PC-3 (cell line): Measurements from ENCODE around the gene BCL11A. TPM values are rescaled to one million over a fixed set of nuclear protein-coding genes. Genes with fewer than 3 reads are reported as not detected.

Experiments used
- ATAC-seq: fragments of 200-7000 bp; cut with Tn5 transposase; 2 replicates; pipeline ENCODE4 v1.9.1; 2020; ENCODE audit warnings: mild to moderate bottlenecking, moderate library complexity
- BruUV-seq: library from RNA; stranded (reverse); fragments of 400-500 nt; replicated peaks from 2 replicates; lab custom pipeline; 2021; lab: Mats Ljungman, UMichigan
- CTCF ChIA-PET: fragments of 300-600 bp; sonication (Branson Sonifier 250); formaldehyde crosslinking; loops from one replicate; lab custom pipeline; 2022; ENCODE audit warnings: antibody characterized with exemption; lab: Charles Lee
- POLR2A ChIA-PET: fragments of 300-600 bp; sonication (Branson Sonifier 250); formaldehyde crosslinking; loops from one replicate; lab custom pipeline; 2022; ENCODE audit warnings: antibody characterized with exemption; ENCODE audit not compliant: unreplicated experiment; lab: Charles Lee
- DNase-seq: peaks from one replicate; pipeline ENCODE4 v3.0.0-alpha.2; 2015
- H2AFZ ChIP-seq: fragments of 300-600 bp; sonication (generic); 2 replicates; pipeline ENCODE4 v1.6.0; 2016; ENCODE audit warnings: antibody characterized with exemption, low read length
- H3F3A ChIP-seq: fragments of 300-600 bp; sonication (generic); one replicate; pipeline ENCODE4 v1.6.0; 2017; ENCODE audit warnings: antibody characterized with exemption, low read length, control low read depth, mild to moderate bottlenecking; ENCODE audit not compliant: unreplicated experiment
- H3K27ac ChIP-seq: fragments of 300-600 bp; sonication (generic); 2 replicates; pipeline ENCODE4 v1.5.1; 2016; ENCODE audit warnings: mild to moderate bottlenecking, low read length
- H3K27me3 ChIP-seq: fragments of 300-600 bp; sonication (generic); 2 replicates; pipeline ENCODE4 v1.6.1; 2016; ENCODE audit warnings: low read length, mixed read lengths
- H3K36me3 ChIP-seq: fragments of 300-600 bp; sonication (generic); 2 replicates; pipeline ENCODE4 v1.6.1; 2016; ENCODE audit warnings: low read depth, mixed run types, low read length, mixed read lengths
- H3K4me1 ChIP-seq: fragments of 300-600 bp; sonication (generic); 2 replicates; pipeline ENCODE4 v1.5.1; 2016; ENCODE audit warnings: low read length; ENCODE audit not compliant: insufficient read depth
- H3K4me2 ChIP-seq: fragments of 300-600 bp; sonication (generic); 2 replicates; pipeline ENCODE4 v1.6.0; 2016; ENCODE audit warnings: low read length
- H3K4me3 ChIP-seq: fragments of 300-600 bp; sonication (generic); 2 replicates; pipeline ENCODE4 v1.5.1; 2016; ENCODE audit warnings: mild to moderate bottlenecking, low read length, mixed read lengths
- H3K79me2 ChIP-seq: fragments of 300-600 bp; sonication (generic); 2 replicates; pipeline ENCODE4 v1.6.1; 2017; ENCODE audit warnings: low read length, mixed read lengths
- H3K9ac ChIP-seq: fragments of 300-600 bp; sonication (generic); 2 replicates; pipeline ENCODE4 v1.6.0; 2016; ENCODE audit warnings: mild to moderate bottlenecking, low read length
- H3K9me2 ChIP-seq: fragments of 300-600 bp; sonication (generic); replicated peaks from 2 replicates; pipeline ENCODE4 v1.6.1; 2016; ENCODE audit warnings: mixed run types, low read length, mixed read lengths
- H3K9me3 ChIP-seq: fragments of 300-600 bp; sonication (generic); 2 replicates; pipeline ENCODE4 v1.6.1; 2016; ENCODE audit warnings: low read length, mixed read lengths
- H4K20me1 ChIP-seq: fragments of 300-600 bp; sonication (generic); 2 replicates; pipeline ENCODE4 v1.6.1; 2016; ENCODE audit warnings: low read length, mixed read lengths
- EZH2 ChIP-seq: fragments of 300-600 bp; sonication (generic); IDR thresholded peaks from one replicate; pipeline ENCODE4 v1.6.1; 2017; ENCODE audit warnings: antibody characterized with exemption, mild to moderate bottlenecking, low read length; ENCODE audit not compliant: unreplicated experiment
- EZH2phosphoT487 ChIP-seq: fragments of 300-600 bp; sonication (generic); IDR thresholded peaks from 2 replicates; pipeline ENCODE4 v1.6.1; 2018; ENCODE audit warnings: mild to moderate bottlenecking, antibody characterized with exemption, low read length, borderline replicate concordance
- intact Hi-C: fragments of 100-400 bp; cut with micrococcal nuclease; formaldehyde crosslinking; loops from 2 replicates; pipeline ENCODE4 v1.9.0; 2023
- total RNA-seq: library from RNA; depleted of rRNA; stranded (reverse); fragments of >200 nt; gene quantifications from 2 replicates; pipeline ENCODE4 v1.2.3, GENCODE V29; 2014; rRNA removed
- TF ChIP-seq, protein P1 (sequence below): fragments of 300-600 bp; sonication (generic); conservative IDR thresholded peaks from 2 replicates; pipeline ENCODE4 v1.5.1; 2017; ENCODE audit warnings: antibody characterized with exemption, low read depth, mild to moderate bottlenecking, low read length

Gene BCL11A
- total RNA-seq, 1 experiment from 2014 or later, result 4.6 TPM

GRCh38 chr2:60407398-60407797 is 146.1 kb downstream of the BCL11A start:
- no peak for DNase-seq
- Histone ChIP-seq H3K27ac (no peak overlapping the region), H4K20me1 (no peaks in the 10 kb centered on the region), H3K36me3 (no peaks in the 10 kb centered on the region), H3K9me3 (no peaks in the 10 kb centered on the region), H3K79me2 (no peaks in the 10 kb centered on the region), H3K4me3 (no peak overlapping the region), H3F3A (no peaks in the 10 kb centered on the region), H3K4me1 (peaks cover 14% of the 10 kb centered on the region), H3K4me2 (no peak overlapping the region), H3K27me3 (no peaks in the 10 kb centered on the region), H3K9me2 (no peaks in the 10 kb centered on the region), H3K9ac (no peak overlapping the region), H2AFZ (no peak overlapping the region)
- BruUV-seq, result no TSS peak
- ChIA-PET POLR2A (no interaction called here), CTCF (no interaction called here)
- ATAC-seq, result no peak
- TF ChIP-seq, protein P1, sequence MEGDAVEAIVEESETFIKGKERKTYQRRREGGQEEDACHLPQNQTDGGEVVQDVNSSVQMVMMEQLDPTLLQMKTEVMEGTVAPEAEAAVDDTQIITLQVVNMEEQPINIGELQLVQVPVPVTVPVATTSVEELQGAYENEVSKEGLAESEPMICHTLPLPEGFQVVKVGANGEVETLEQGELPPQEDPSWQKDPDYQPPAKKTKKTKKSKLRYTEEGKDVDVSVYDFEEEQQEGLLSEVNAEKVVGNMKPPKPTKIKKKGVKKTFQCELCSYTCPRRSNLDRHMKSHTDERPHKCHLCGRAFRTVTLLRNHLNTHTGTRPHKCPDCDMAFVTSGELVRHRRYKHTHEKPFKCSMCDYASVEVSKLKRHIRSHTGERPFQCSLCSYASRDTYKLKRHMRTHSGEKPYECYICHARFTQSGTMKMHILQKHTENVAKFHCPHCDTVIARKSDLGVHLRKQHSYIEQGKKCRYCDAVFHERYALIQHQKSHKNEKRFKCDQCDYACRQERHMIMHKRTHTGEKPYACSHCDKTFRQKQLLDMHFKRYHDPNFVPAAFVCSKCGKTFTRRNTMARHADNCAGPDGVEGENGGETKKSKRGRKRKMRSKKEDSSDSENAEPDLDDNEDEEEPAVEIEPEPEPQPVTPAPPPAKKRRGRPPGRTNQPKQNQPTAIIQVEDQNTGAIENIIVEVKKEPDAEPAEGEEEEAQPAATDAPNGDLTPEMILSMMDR, result no peak
- intact Hi-C loops, result no loop called here

DNA sequence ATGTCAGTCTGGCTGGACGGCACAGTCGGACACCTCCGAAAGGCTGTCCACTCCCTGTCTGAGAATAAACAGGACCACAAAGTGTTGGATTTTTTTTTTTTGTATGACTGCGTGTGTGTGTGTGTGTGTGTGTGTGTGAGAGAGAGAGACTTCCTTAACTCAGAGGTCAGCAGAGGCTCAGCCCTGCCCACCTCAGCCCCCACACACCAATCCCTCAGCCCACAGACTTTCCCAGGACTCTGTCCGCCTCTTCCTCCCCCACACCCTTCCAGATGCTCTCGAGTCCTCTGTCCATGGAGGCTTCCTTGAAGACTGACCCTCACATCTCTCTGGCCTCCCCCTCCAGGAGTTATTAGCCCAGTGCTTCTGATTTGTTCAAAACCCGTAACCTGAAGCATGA is 147.3 kb downstream of the BCL11A start:
- Histone ChIP-seq H3K4me1 (peaks cover 14% of the 10 kb centered on the region), H3K9me2 (no peaks in the 10 kb centered on the region), H3K4me3 (no peak overlapping the region), H3K27me3 (no peaks in the 10 kb centered on the region), H3K27ac (no peak overlapping the region), H3F3A (no peaks in the 10 kb centered on the region), H2AFZ (no peak overlapping the region), H3K9ac (no peak overlapping the region), H4K20me1 (no peaks in the 10 kb centered on the region), H3K9me3 (no peaks in the 10 kb centered on the region), H3K4me2 (no peak overlapping the region), H3K79me2 (no peaks in the 10 kb centered on the region), H3K36me3 (no peaks in the 10 kb centered on the region)
- intact Hi-C loops, result no loop called here
- POLR2A ChIA-PET, result no interaction called here
- CTCF ChIA-PET, result no interaction called here
- BruUV-seq, result no TSS peak
- DNase-seq (no peak), ATAC-seq (no peak)
- TF ChIP-seq, protein P1, result no peak

GRCh38 chr2:60405271-60405919 is 148.1 kb downstream of the BCL11A start:
- Histone ChIP-seq H3K4me3 (no peak overlapping the region), H3K9ac (no peak overlapping the region), H3K9me2 (no peaks in the 10 kb centered on the region), H3K27ac (no peak overlapping the region), H3F3A (no peaks in the 10 kb centered on the region), H3K36me3 (no peaks in the 10 kb centered on the region), H2AFZ (no peak overlapping the region), H3K79me2 (no peaks in the 10 kb centered on the region), H3K4me2 (no peak overlapping the region), H3K27me3 (no peaks in the 10 kb centered on the region), H3K4me1 (peaks cover 14% of the 10 kb centered on the region), H3K9me3 (no peaks in the 10 kb centered on the region), H4K20me1 (no peaks in the 10 kb centered on the region)
- BruUV-seq, result no TSS peak
- ATAC-seq, result no peak
- CTCF ChIA-PET, result no interaction called here
- POLR2A ChIA-PET, result no interaction called here
- DNase-seq, result no peak
- intact Hi-C loops, result no loop called here
- TF ChIP-seq, protein P1, result no peak
- TF ChIP-seq EZH2phosphoT487, result no peak
- no peak for TF ChIP-seq EZH2

Other genes with a start within 250 kb of the BCL11A start
- gene PAPOLG, start 202.6 kb upstream of the BCL11A start, total RNA-seq, result 7.1 and 8.8 TPM in 2 replicates